Activated naive CD8-positive, alpha-beta T cell treated with anti-CD3 and anti-CD28 coated beads, Interleukin-2, amount 10 ng/mL, durations not matched to agents 7 days and 5 days (primary cell): ENCODE measurements around the gene SPTBN1. TPM values are rescaled to one million over a fixed set of nuclear protein-coding genes. Genes with fewer than 3 reads are reported as not detected.

Experiments
- ATAC-seq: fragments of 150-1000 bp; cut with Tn5 transposase; one replicate; pipeline ENCODE4 v1.10.0; 2021; ENCODE audit warnings: low read depth, moderate library complexity
- POLR2A ChIA-PET: fragments of 350-600 bp; sonication (Branson Sonifier 250); formaldehyde crosslinking; loops from one replicate; lab custom pipeline; 2021; ENCODE audit warnings: antibody characterized with exemption; lab: Charles Lee
- DNase-seq: peaks from one replicate; pipeline ENCODE4 v3.0.0; 2021
- H3K27ac Mint-ChIP-seq: one replicate; pipeline ENCODE4 v1.8.0; 2022; ENCODE audit warnings: mild to moderate bottlenecking, mixed read lengths
- H3K27me3 Mint-ChIP-seq: one replicate; pipeline ENCODE4 v1.8.0; 2022; ENCODE audit warnings: mild to moderate bottlenecking, moderate library complexity, mixed read lengths
- H3K36me3 Mint-ChIP-seq: one replicate; pipeline ENCODE4 v1.8.0; 2021; ENCODE audit warnings: mild to moderate bottlenecking, mixed read lengths
- H3K4me1 Mint-ChIP-seq: one replicate; pipeline ENCODE4 v1.8.0; 2021; ENCODE audit warnings: mixed read lengths
- H3K4me3 Mint-ChIP-seq: one replicate; pipeline ENCODE4 v1.8.0; 2022; ENCODE audit warnings: mild to moderate bottlenecking, moderate library complexity, mixed read lengths
- H3K9me3 Mint-ChIP-seq: one replicate; pipeline ENCODE4 v1.8.0; 2021; ENCODE audit warnings: mixed read lengths
- total RNA-seq, 2 experiments: library from RNA; stranded (reverse); gene quantifications; one replicate each; pipeline ENCODE4 v1.2.3, GENCODE V29; 2021

The SPTBN1 gene
- total RNA-seq, 2 experiments from 2014 or later, result 120 to 127 TPM

- H3K36me3 Mint-ChIP-seq, result peaks cover 44% of the 10 kb centered on the region
- POLR2A ChIA-PET, result no interaction called here
- ATAC-seq, result no peak
Observed at GRCh38 chr2:54644236-54644635, 188.1 kb downstream of the SPTBN1 start.

GRCh38 chr2:54646170-54646927 lies 190.2 kb downstream of the SPTBN1 start:
- POLR2A ChIA-PET, result no interaction called here
- no peaks in the 10 kb centered on the region for H3K27me3 Mint-ChIP-seq
- DNase-seq, result no peak
- no peaks in the 10 kb centered on the region for H3K4me1 Mint-ChIP-seq
- ATAC-seq, result no peak
- H3K36me3 Mint-ChIP-seq, result peaks cover 42% of the 10 kb centered on the region
- H3K27ac Mint-ChIP-seq, result no peak overlapping the region
- H3K9me3 Mint-ChIP-seq, result no peaks in the 10 kb centered on the region
- no peak overlapping the region for H3K4me3 Mint-ChIP-seq

More at GRCh38 chr2:54644236-54644635, 188.1 kb downstream of the SPTBN1 start:
- H3K27me3 Mint-ChIP-seq, result no peaks in the 10 kb centered on the region
- H3K9me3 Mint-ChIP-seq, result no peaks in the 10 kb centered on the region
- no peak for DNase-seq
- H3K27ac Mint-ChIP-seq, result no peak overlapping the region
- H3K4me3 Mint-ChIP-seq, result no peak overlapping the region
- H3K4me1 Mint-ChIP-seq, result peaks cover 6% of the 10 kb centered on the region

GRCh38 chr2:54648256-54648655 lies 192.1 kb downstream of the SPTBN1 start:
- Mint-ChIP-seq H3K27ac (no peak overlapping the region), H3K4me1 (peaks cover 3% of the 10 kb centered on the region)
- POLR2A ChIA-PET, result no interaction called here

GRCh38 chr2:54649191-54649590 lies 193.1 kb downstream of the SPTBN1 start:
- POLR2A ChIA-PET, result interaction anchor here (1.0 kb wide), 1 partner anchor 89 kb away, joined by 3 read pairs; no protein-coding TSS in a partner anchor
- ATAC-seq (no peak), DNase-seq (no peak)
- Mint-ChIP-seq H3K9me3 (no peaks in the 10 kb centered on the region), H3K27ac (no peak overlapping the region), H3K4me3 (no peak overlapping the region), H3K27me3 (no peaks in the 10 kb centered on the region), H3K4me1 (peaks cover 3% of the 10 kb centered on the region), H3K36me3 (peaks cover 41% of the 10 kb centered on the region)

More at GRCh38 chr2:54648256-54648655, 192.1 kb downstream of the SPTBN1 start:
- H3K27me3 Mint-ChIP-seq, result no peaks in the 10 kb centered on the region
- ATAC-seq (no peak), DNase-seq (no peak)
- H3K36me3 Mint-ChIP-seq, result peaks cover 40% of the 10 kb centered on the region
- no peak overlapping the region for H3K4me3 Mint-ChIP-seq
- H3K9me3 Mint-ChIP-seq, result no peaks in the 10 kb centered on the region

GRCh38 chr2:54649633-54650032 lies 193.5 kb downstream of the SPTBN1 start:
- Mint-ChIP-seq H3K4me1 (peaks cover 3% of the 10 kb centered on the region), H3K4me3 (no peak overlapping the region), H3K36me3 (peaks cover 40% of the 10 kb centered on the region), H3K27ac (no peak overlapping the region), H3K27me3 (no peaks in the 10 kb centered on the region), H3K9me3 (no peaks in the 10 kb centered on the region)
- POLR2A ChIA-PET, result interaction anchor here (1.0 kb wide), 1 partner anchor 89 kb away, joined by 3 read pairs; no protein-coding TSS in a partner anchor
- DNase-seq (no peak), ATAC-seq (no peak)

GRCh38 chr2:54650612-54651011 lies 194.5 kb downstream of the SPTBN1 start:
- DNase-seq, result no peak
- H3K27me3 Mint-ChIP-seq, result no peaks in the 10 kb centered on the region
- H3K4me3 Mint-ChIP-seq, result no peak overlapping the region
- no peak for ATAC-seq
- POLR2A ChIA-PET, result no interaction called here
- no peak overlapping the region for H3K27ac Mint-ChIP-seq
- H3K4me1 Mint-ChIP-seq, result peaks cover 3% of the 10 kb centered on the region
- H3K36me3 Mint-ChIP-seq, result peaks cover 37% of the 10 kb centered on the region
- H3K9me3 Mint-ChIP-seq, result no peaks in the 10 kb centered on the region

- DNase-seq (no peak), ATAC-seq (no peak)
- Mint-ChIP-seq H3K4me3 (no peak overlapping the region), H3K4me1 (peaks cover 3% of the 10 kb centered on the region), H3K36me3 (peaks cover 40% of the 10 kb centered on the region), H3K27me3 (no peaks in the 10 kb centered on the region), H3K27ac (no peak overlapping the region), H3K9me3 (no peaks in the 10 kb centered on the region)
- POLR2A ChIA-PET, result no interaction called here
Observed at GRCh38 chr2:54651291-54651690, 195.2 kb downstream of the SPTBN1 start.

GRCh38 chr2:54652540-54652939 lies 196.4 kb downstream of the SPTBN1 start:
- DNase-seq (no peak), ATAC-seq (no peak)
- H3K4me1 Mint-ChIP-seq, result peaks cover 6% of the 10 kb centered on the region
- H3K36me3 Mint-ChIP-seq, result peaks cover 38% of the 10 kb centered on the region
- no peaks in the 10 kb centered on the region for H3K27me3 Mint-ChIP-seq
- H3K4me3 Mint-ChIP-seq, result no peak overlapping the region
- no peaks in the 10 kb centered on the region for H3K9me3 Mint-ChIP-seq
- POLR2A ChIA-PET, result no interaction called here
- no peak overlapping the region for H3K27ac Mint-ChIP-seq

- Mint-ChIP-seq H3K36me3 (peaks cover 37% of the 10 kb centered on the region), H3K27me3 (no peaks in the 10 kb centered on the region), H3K27ac (no peak overlapping the region), H3K4me1 (peaks cover 17% of the 10 kb centered on the region), H3K4me3 (no peak overlapping the region), H3K9me3 (no peaks in the 10 kb centered on the region)
- no peak for ATAC-seq
- POLR2A ChIA-PET, result no interaction called here
- no peak for DNase-seq
Observed at GRCh38 chr2:54653572-54654204, 197.6 kb downstream of the SPTBN1 start.

GRCh38 chr2:54655046-54655809 lies 199.1 kb downstream of the SPTBN1 start:
- POLR2A ChIA-PET, result no interaction called here
- no peak for ATAC-seq
- Mint-ChIP-seq H3K4me1 (peaks cover 18% of the 10 kb centered on the region), H3K27me3 (no peaks in the 10 kb centered on the region), H3K4me3 (no peak overlapping the region), H3K27ac (no peak overlapping the region), H3K36me3 (peaks cover 38% of the 10 kb centered on the region), H3K9me3 (no peaks in the 10 kb centered on the region)
- DNase-seq, result no peak

GRCh38 chr2:54656863-54657262 lies 200.7 kb downstream of the SPTBN1 start:
- DNase-seq, result no peak
- no peaks in the 10 kb centered on the region for H3K9me3 Mint-ChIP-seq
- H3K27me3 Mint-ChIP-seq, result no peaks in the 10 kb centered on the region
- POLR2A ChIA-PET, result no interaction called here
- H3K27ac Mint-ChIP-seq, result no peak overlapping the region
- no peak for ATAC-seq
- H3K4me3 Mint-ChIP-seq, result no peak overlapping the region
- H3K4me1 Mint-ChIP-seq, result peaks cover 19% of the 10 kb centered on the region
- H3K36me3 Mint-ChIP-seq, result peaks cover 42% of the 10 kb centered on the region

- Mint-ChIP-seq H3K27me3 (no peaks in the 10 kb centered on the region), H3K4me1 (peaks cover 16% of the 10 kb centered on the region), H3K4me3 (peak overlapping the region; percentile 14), H3K9me3 (no peaks in the 10 kb centered on the region), H3K27ac (no peak overlapping the region), H3K36me3 (peaks cover 39% of the 10 kb centered on the region)
- ATAC-seq, result peak; percentile 38
- DNase-seq, result no peak
- POLR2A ChIA-PET, result interaction anchor here (0.6 kb wide), 1 partner anchor 544 kb away, joined by 6 read pairs; no protein-coding TSS in a partner anchor
Observed at GRCh38 chr2:54657664-54658083, 201.5 kb downstream of the SPTBN1 start.

- no peaks in the 10 kb centered on the region for H3K9me3 Mint-ChIP-seq
- ATAC-seq (peak; percentile 48), DNase-seq (no peak)
- POLR2A ChIA-PET, result interaction anchor here (0.9 kb wide), 1 partner anchor 22 kb away, joined by 3 read pairs; no protein-coding TSS in a partner anchor
- H3K36me3 Mint-ChIP-seq, result peaks cover 33% of the 10 kb centered on the region
- H3K4me1 Mint-ChIP-seq, result peaks cover 16% of the 10 kb centered on the region
- no peaks in the 10 kb centered on the region for H3K27me3 Mint-ChIP-seq
- H3K27ac Mint-ChIP-seq, result peak overlapping the region; percentile 11
- H3K4me3 Mint-ChIP-seq, result peak overlapping the region; percentile 14
Observed at GRCh38 chr2:54658564-54659071, 202.5 kb downstream of the SPTBN1 start.
